Lung (tissue), 12 donors: Measurements from ENCODE around the gene MYO18B. TPM values are rescaled to one million over a fixed set of nuclear protein-coding genes. Genes with fewer than 3 reads are reported as not detected.

ENCODE experiments used
- ATAC-seq: fragments of 200-7000 bp; cut with Tn5 transposase; one replicate; pipeline ENCODE4 v1.9.1; 2020; ENCODE audit warnings: moderate number of reproducible peaks; ENCODE audit not compliant: insufficient read depth, low FRiP score
- DNase-seq, 3 donors: peaks; one replicate each; pipeline ENCODE4 v3.0.0-alpha.2; 2013 to 2017
- H3K27ac ChIP-seq, 2 donors: one replicate each; pipeline ENCODE4 v1.5.1; 2013; ENCODE audit warnings: mild to moderate bottlenecking in 2 of 2, moderate library complexity in 2 of 2, control low read depth in 1 of 2, inconsistent platforms in 1 of 2, low read depth in 1 of 2, low read length in 1 of 2
- H3K27me3 ChIP-seq, 3 donors: one replicate each; pipeline ENCODE4 v1.5.1; 2013; ENCODE audit warnings: low read length in 2 of 3; ENCODE audit not compliant: control insufficient read depth in 3 of 3, insufficient read depth in 3 of 3
- H3K36me3 ChIP-seq, 4 donors: one replicate each; pipeline ENCODE4 v1.5.1; 2013; ENCODE audit warnings: low read length in 4 of 4, mild to moderate bottlenecking in 1 of 4, moderate library complexity in 1 of 4; ENCODE audit not compliant: control insufficient read depth in 4 of 4, insufficient read depth in 4 of 4
- H3K4me1 ChIP-seq, 5 donors: one replicate each; pipeline ENCODE4 v1.5.1; 2013; ENCODE audit warnings: low read length in 5 of 5, mild to moderate bottlenecking in 2 of 5, moderate library complexity in 1 of 5; ENCODE audit not compliant: control insufficient read depth in 5 of 5, insufficient read depth in 5 of 5
- H3K4me3 ChIP-seq: one replicate; pipeline ENCODE4 v1.5.1; 2013; ENCODE audit warnings: mild to moderate bottlenecking, control low read depth, moderate library complexity
- H3K9ac ChIP-seq, 2 donors: one replicate each; pipeline ENCODE4 v1.5.1; 2013; ENCODE audit warnings: low read length in 2 of 2, control low read depth in 1 of 2; ENCODE audit not compliant: insufficient read depth in 1 of 2
- H3K9me3 ChIP-seq, 4 donors: one replicate each; pipeline ENCODE4 v1.5.1; 2013; ENCODE audit warnings: low read length in 3 of 4, mild to moderate bottlenecking in 1 of 4, moderate library complexity in 1 of 4; ENCODE audit not compliant: control insufficient read depth in 4 of 4, insufficient read depth in 3 of 4
- CTCF ChIP-seq: IDR thresholded peaks from 2 replicates; pipeline ENCODE4 v1.5.1; 2012; ENCODE audit warnings: mild to moderate bottlenecking; ENCODE audit errors: control extremely low read depth, extremely low read depth
- WGBS, 2 donors: extraction: QIAGEN DNeasy Blood & Tissue Kit; methylation state at CpG; one replicate each; pipeline ENCODE4 v1.1.7; 2013; 5-methylcytosine and 5-hydroxymethylcytosine counted together
- polyA plus RNA-seq, 2 donors: library from polyadenylated mRNA; stranded (reverse); fragments of 200-250 nt; gene quantifications; one replicate each; pipeline ENCODE4 v1.2.1, GENCODE V29; 2013
- total RNA-seq, 2 donors: library from RNA; depleted of rRNA in 1 of 2; stranded (reverse); fragments of >200 nt in 1 of 2; gene quantifications; one replicate each; pipeline ENCODE4 v1.2.1, GENCODE V29; 2014 to 2021
- donor health status: control.
- donor health status: control.
- donor health status: Bipolar disorder and iron deficiency.
- donor health status: healthy.
- donor health status: DM: yes; HTN: yes; CAD: no.

MYO18B gene
- total and polyA plus RNA-seq, 4 donors = 0.02 to 0.71 (median 0.07) TPM

- no peak for TF ChIP-seq CTCF
- 58 to 78% methylated on average over 3 of the region's 3 CpGs for WGBS, 2 donors
These were observed 211.3 kb downstream of the MYO18B start for GRCh38 chr22:25953276-25953675.

GRCh38 chr22:25953919-25954318, 211.9 kb downstream of the MYO18B start:
- Histone ChIP-seq H3K27me3 (no peaks in the 10 kb centered on the region), H3K4me1 (no peaks in the 10 kb centered on the region), H3K9ac (no peak overlapping the region), H3K27ac (no peak overlapping the region), H3K9me3 (peaks cover 0 to 2% (median 0%) of the 10 kb centered on the region in 4 donors), H3K4me3 (no peak overlapping the region), H3K36me3 (peaks cover 0 to 18% (median 0%) of the 10 kb centered on the region in 4 donors)
- ATAC-seq = no peak
- no peak for DNase-seq
- TF ChIP-seq CTCF = no peak
- 57 to 66% methylated on average over 4 of the region's 4 CpGs for WGBS, 2 donors

More at GRCh38 chr22:25953276-25953675, 211.3 kb downstream of the MYO18B start:
- H3K27me3 ChIP-seq = no peaks in the 10 kb centered on the region
- H3K4me1 ChIP-seq = no peaks in the 10 kb centered on the region
- H3K9me3 ChIP-seq = peaks cover 0 to 2% (median 0%) of the 10 kb centered on the region in 4 donors
- no peak overlapping the region for H3K4me3 ChIP-seq
- no peak for DNase-seq
- H3K27ac ChIP-seq = no peak overlapping the region
- no peak for ATAC-seq
- H3K9ac ChIP-seq = no peak overlapping the region
- H3K36me3 ChIP-seq = peaks cover 0 to 23% (median 0%) of the 10 kb centered on the region in 4 donors

- H3K36me3 ChIP-seq = peaks cover 0 to 16% (median 0%) of the 10 kb centered on the region in 4 donors
- 89 to 96% methylated on average over 9 of the region's 9 CpGs for WGBS, 2 donors
- H3K27ac ChIP-seq = no peak overlapping the region
- TF ChIP-seq CTCF = no peak
- H3K4me3 ChIP-seq = no peak overlapping the region
- no peak for ATAC-seq
- no peaks in the 10 kb centered on the region for H3K4me1 ChIP-seq
- no peak overlapping the region for H3K9ac ChIP-seq
- H3K9me3 ChIP-seq = peaks cover 0 to 2% (median 0%) of the 10 kb centered on the region in 4 donors
- DNase-seq = no peak
- H3K27me3 ChIP-seq = peaks cover 0 to 2% (median 0%) of the 10 kb centered on the region in 3 donors
These were observed 213.3 kb downstream of the MYO18B start for GRCh38 chr22:25955323-25955722.

GRCh38 chr22:25956801-25957200, 214.8 kb downstream of the MYO18B start:
- TF ChIP-seq CTCF = no peak
- H3K4me1 ChIP-seq = no peaks in the 10 kb centered on the region
- 68 to 79% methylated on average over 5 of the region's 5 CpGs for WGBS, 2 donors
- ATAC-seq (no peak), DNase-seq (no peak)
- H3K27ac ChIP-seq = no peak overlapping the region
- no peak overlapping the region for H3K4me3 ChIP-seq
- peaks cover 0 to 2% (median 0%) of the 10 kb centered on the region in 3 donors for H3K27me3 ChIP-seq
- peaks cover 0 to 5% (median 0%) of the 10 kb centered on the region in 4 donors for H3K9me3 ChIP-seq
- H3K9ac ChIP-seq = no peak overlapping the region
- peaks cover 0 to 11% (median 0%) of the 10 kb centered on the region in 4 donors for H3K36me3 ChIP-seq
